ENCODE results near the gene EXD3.
"Not testable (repeated sequence)": the region's sequence is repeated elsewhere in the genome, so short reads cannot be mapped to it uniquely, and the experiment has no call there.

The EXD3 gene

DNA sequence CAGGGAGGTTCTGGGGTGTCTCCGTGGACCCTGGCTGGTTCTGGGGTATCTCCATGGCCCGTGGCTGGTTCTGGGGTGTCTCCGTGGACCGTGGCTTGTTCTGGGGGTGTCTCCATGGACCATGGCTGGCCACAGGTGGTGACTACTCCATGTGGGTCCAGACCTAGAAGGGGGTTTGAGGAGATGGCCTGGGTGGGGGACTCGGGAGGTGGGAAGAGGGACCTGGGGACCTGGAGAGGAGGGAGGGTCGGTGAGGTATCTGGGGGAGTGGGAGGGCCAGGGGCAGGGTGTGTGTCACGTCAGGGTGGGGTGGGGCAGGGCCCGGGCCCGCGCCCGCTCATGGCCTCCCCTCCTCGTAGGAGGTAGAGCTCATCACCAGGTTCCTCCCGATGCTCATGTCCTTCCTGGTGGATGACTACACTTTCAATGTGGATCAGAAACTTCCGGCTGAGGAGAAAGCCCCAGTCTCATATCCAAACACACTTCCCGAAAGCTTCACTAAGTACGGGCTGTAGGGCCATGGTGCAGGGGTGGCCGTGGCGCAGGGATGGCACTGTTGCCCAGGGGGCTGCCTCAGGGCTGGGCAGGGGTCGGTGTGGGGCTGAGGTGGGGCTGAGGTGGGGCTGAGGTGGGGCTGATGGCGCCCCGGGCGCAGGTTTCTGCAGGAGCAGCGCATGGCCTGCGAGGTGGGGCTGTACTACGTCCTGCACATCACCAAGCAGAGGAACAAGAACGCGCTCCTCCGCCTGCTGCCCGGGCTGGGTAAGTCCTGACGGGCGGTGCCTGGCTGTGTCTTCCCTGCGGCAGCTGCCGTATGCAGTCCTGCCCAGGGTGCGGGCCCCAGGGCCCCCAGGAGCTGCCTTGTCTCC, 156.1 kb downstream of the EXD3 start:
- DNase-seq = no peak

GRCh38 chr9:137266162-137266527, 156.8 kb downstream of the EXD3 start:
- DNase-seq = no peak

DNA sequence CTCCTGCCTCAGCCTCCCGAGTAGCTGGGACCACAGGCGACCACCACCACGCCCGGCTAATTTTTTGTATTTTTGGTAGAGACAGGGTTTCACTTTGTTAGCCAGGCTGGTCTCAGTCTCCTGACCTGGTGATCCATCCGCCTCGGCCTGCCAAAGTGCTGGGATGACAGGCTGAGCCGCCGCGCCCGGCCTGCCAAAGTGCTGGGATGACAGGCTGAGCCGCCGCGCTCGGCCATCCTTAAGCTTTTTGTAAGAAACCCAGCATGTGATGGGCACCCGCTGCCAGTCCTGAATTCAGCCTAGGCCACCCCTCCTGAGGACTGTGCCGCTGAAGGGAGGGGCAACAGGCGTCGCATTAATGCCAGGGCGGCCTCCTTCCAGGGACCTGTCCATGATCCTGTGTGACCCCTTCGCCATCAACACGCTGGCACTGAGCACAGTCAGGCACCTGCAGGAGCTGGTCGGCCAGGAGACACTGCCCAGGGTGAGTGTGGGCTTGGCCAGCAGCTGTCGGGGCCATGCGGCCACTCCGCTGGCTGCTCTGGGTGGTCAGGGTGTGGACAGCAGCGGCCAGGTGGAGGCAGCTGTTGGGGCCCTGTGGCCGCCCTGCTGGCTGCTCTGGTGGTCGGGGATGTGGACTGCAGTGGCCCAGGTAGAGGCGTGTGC, 157.3 kb downstream of the EXD3 start:
- no peak for DNase-seq

DNA sequence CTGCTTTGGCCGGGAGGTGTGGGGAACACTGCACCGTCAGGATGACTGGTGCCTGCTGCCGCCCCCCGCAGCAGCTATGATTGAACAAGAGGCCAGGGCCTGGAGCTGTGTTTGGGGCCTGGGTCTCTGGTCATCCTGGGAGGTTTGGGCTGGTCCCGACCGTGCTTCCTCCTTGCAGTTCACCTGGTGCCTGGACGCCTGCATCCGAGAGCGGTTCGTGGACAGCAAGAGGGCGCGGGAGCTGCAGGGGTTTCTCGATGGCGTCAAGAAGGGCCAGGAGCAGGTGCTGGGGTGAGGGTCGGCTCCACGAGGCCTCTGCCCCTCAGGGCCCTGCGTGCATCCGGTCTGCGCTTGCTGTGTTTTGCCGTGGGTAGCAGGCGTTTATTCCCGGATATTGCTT, 158.9 kb downstream of the EXD3 start:
- DNase-seq = no peak

- no peak for DNase-seq
Observed at GRCh38 chr9:137263506-137263905, 159.5 kb downstream of the EXD3 start.

GRCh38 chr9:137262909-137263285, 160.1 kb downstream of the EXD3 start:
- DNase-seq = no peak

DNA sequence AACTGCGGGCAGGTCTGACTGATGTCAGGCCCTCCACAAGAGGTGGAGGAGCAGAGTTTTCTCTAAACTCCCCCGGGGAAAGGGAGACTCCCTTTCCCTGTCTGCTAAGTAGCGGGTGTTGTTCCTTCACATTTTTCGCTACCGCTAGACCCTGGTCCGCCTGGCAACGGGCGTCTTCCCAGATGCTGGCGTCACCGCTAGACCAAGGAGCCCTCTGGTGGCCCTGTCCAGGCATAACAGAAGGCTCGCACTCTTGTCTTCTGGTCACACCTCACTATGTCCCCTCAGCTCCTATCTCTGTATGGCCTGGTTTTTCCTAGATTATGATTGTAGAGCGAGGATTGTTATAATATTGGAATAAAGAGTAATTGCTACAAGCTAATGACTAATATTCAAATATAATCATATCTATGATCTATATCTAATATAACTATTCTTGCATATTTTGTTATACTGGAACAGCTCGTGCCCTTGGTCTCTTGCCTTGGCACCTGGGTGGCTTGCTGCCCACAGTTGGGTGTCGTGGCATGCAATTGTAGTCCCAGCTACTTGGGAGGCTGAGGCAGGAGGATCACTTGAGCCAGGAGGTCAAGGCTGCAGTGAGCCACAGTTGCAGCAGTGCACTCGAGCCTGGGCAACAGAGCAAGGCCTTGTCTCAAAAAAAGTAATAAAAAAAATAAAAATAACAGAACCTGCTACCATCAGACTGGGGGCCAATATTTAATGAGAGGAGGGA, 160.6 kb downstream of the EXD3 start:
- DNase-seq = not testable (repeated sequence)
